Measurements from ENCODE around the gene SEC23A.

The SEC23A gene

GRCh38 chr14:38991299-38991698 lies 111.7 kb downstream of the SEC23A start:
- DNase-seq (ENCODE audit: low read depth in 2 of 2) = no peak

- DNase-seq (ENCODE audit: low read depth in 2 of 2) = no peak
These were observed 113.0 kb downstream of the SEC23A start for GRCh38 chr14:38989922-38990546.

- no peak for DNase-seq (ENCODE audit: low read depth in 2 of 2)
These were observed 115.3 kb downstream of the SEC23A start for GRCh38 chr14:38987781-38988180.

- DNase-seq (ENCODE audit: low read depth in 2 of 2) = no peak
These were observed 120.2 kb downstream of the SEC23A start for GRCh38 chr14:38982837-38983236.

- no peak for DNase-seq (ENCODE audit: low read depth in 2 of 2)
These were observed 120.8 kb downstream of the SEC23A start for GRCh38 chr14:38982278-38982677.
